Gastroesophageal sphincter (tissue), 4 donors: ENCODE measurements around the gene DHX34. TPM values are rescaled to one million over a fixed set of nuclear protein-coding genes. Genes with fewer than 3 reads are reported as not detected.
"Not testable (repeated sequence)": the region's sequence is repeated elsewhere in the genome, so short reads cannot be mapped to it uniquely, and the experiment has no call there.

Experiments used
- ATAC-seq: fragments of 150-250 bp; one replicate; pipeline ENCODE4 v1.9.1; 2016; ENCODE audit warnings: mild to moderate bottlenecking, moderate library complexity
- H3K27ac ChIP-seq, 4 donors: fragments of 200-600 bp; sonication (generic) in 3 of 4; 1 replicate in 3 of 4; 2 replicates in 1 of 4; pipeline ENCODE4 v1.5.1; 2016 to 2019
- H3K27me3 ChIP-seq: fragments of 200-600 bp; sonication (generic); one replicate; pipeline ENCODE4 v1.5.1; 2019
- H3K36me3 ChIP-seq, 2 donors: fragments of 200-600 bp; sonication (generic); one replicate each; pipeline ENCODE4 v1.5.1; 2019; ENCODE audit warnings: control low read depth in 1 of 2
- H3K4me1 ChIP-seq, 3 donors: fragments of 200-600 bp; sonication (generic); 1 replicate in 2 of 3; 2 replicates in 1 of 3; pipeline ENCODE4 v1.5.1; 2016 to 2019; ENCODE audit warnings: control low read depth in 2 of 3
- H3K4me3 ChIP-seq, 2 donors: fragments of 200-600 bp; sonication (generic); one replicate each; pipeline ENCODE4 v1.5.1; 2019; ENCODE audit warnings: mild to moderate bottlenecking in 1 of 2, moderate library complexity in 1 of 2
- H3K9me3 ChIP-seq, 3 donors: fragments of 200-600 bp; sonication (generic); one replicate each; pipeline ENCODE4 v1.5.1; 2017 to 2019; ENCODE audit warnings: control low read depth in 2 of 3
- CTCF ChIP-seq, 4 experiments: fragments of 200-600 bp in 2 of 4; fragments of 450-650 bp in 2 of 4; sonication (generic) in 1 of 4; IDR thresholded peaks; one replicate each; pipeline ENCODE4 v1.5.1; 2017 to 2019; ENCODE audit warnings: antibody characterized with exemption in 4 of 4, mild to moderate bottlenecking in 2 of 4, moderate library complexity in 2 of 4
- EP300 ChIP-seq: sonication (generic); formaldehyde crosslinking; IDR thresholded peaks from one replicate; pipeline ENCODE4 v1.6.1; 2017; ENCODE audit warnings: antibody characterized with exemption, mild to moderate bottlenecking
- POLR2A ChIP-seq, 2 donors: fragments of 450-650 bp; IDR thresholded peaks; one replicate each; pipeline ENCODE4 v1.6.1; 2017; ENCODE audit warnings: antibody characterized with exemption in 2 of 2, mild to moderate bottlenecking in 2 of 2, moderate library complexity in 1 of 2
- POLR2AphosphoS5 ChIP-seq: sonication (generic); formaldehyde crosslinking; IDR thresholded peaks from one replicate; pipeline ENCODE4 v1.6.1; 2017; ENCODE audit warnings: antibody characterized with exemption
- WGBS, 2 donors: methylation state at CpG; one replicate each; pipeline ENCODE4 v1.1.5; 2018; ENCODE audit warnings: low coverage in 1 of 2; 5-methylcytosine and 5-hydroxymethylcytosine counted together
- total RNA-seq, 4 donors: library from RNA; depleted of rRNA; stranded (reverse); fragments of >200 nt; gene quantifications; one replicate each; pipeline ENCODE4 v1.1.0, GENCODE V29; 2016

DHX34 gene
- total RNA-seq, 4 donors from 2014 or later = 8.7 to 16.0 (median 12.3) TPM

GRCh38 chr19:47357788-47358680, 8.9 kb downstream of the DHX34 start:
- WGBS, 2 donors = 88% methylated on average over 7 of the region's 28 CpGs; no CpG with 5 or more reads in 1 of the 2 donors
- Histone ChIP-seq H3K9me3 (peaks cover 0 to 5% (median 0%) of the 10 kb centered on the region in 3 donors), H3K36me3 (peaks cover 0 to 100% of the 10 kb centered on the region in 2 donors), H3K27me3 (no peaks in the 10 kb centered on the region), H3K4me3 (no peak overlapping the region), H3K4me1 (peaks cover 0 to 14% (median 0%) of the 10 kb centered on the region in 3 donors), H3K27ac (no peak overlapping the region)
- TF ChIP-seq EP300 = no peak
- TF ChIP-seq CTCF (IDR thresholded peaks at IDR 0.05) = no peak
- no peak for TF ChIP-seq POLR2AphosphoS5
- TF ChIP-seq POLR2A (IDR thresholded peaks at IDR 0.05) = no peak
- no peak for ATAC-seq

GRCh38 chr19:47358936-47359335, 9.8 kb downstream of the DHX34 start:
- Histone ChIP-seq H3K36me3 (peaks cover 0 to 100% of the 10 kb centered on the region in 2 donors), H3K4me3 (no peak overlapping the region), H3K9me3 (peaks cover 0 to 5% (median 0%) of the 10 kb centered on the region in 3 donors), H3K27ac (no peak overlapping the region), H3K4me1 (peaks cover 0 to 10% (median 0%) of the 10 kb centered on the region in 3 donors), H3K27me3 (no peaks in the 10 kb centered on the region)
- no peak for ATAC-seq
- TF ChIP-seq EP300 (no peak), CTCF (IDR thresholded peaks at IDR 0.05) (no peak), POLR2AphosphoS5 (no peak), POLR2A (IDR thresholded peaks at IDR 0.05) (no peak)
- WGBS, 2 donors = 50% methylated on average over 2 of the region's 6 CpGs; no CpG with 5 or more reads in 1 of the 2 donors

- Histone ChIP-seq H3K27me3 (no peaks in the 10 kb centered on the region), H3K9me3 (peaks cover 0 to 5% (median 0%) of the 10 kb centered on the region in 3 donors), H3K4me3 (no peak overlapping the region), H3K36me3 (peaks cover 0 to 100% of the 10 kb centered on the region in 2 donors), H3K27ac (no peak overlapping the region), H3K4me1 (no peaks in the 10 kb centered on the region)
- ATAC-seq = no peak
- TF ChIP-seq POLR2A (IDR thresholded peaks at IDR 0.05) (no peak), POLR2AphosphoS5 (no peak), CTCF (IDR thresholded peaks at IDR 0.05) (no peak), EP300 (no peak)
- 88 to 89% methylated on average over 10 to 12 of the region's 21 CpGs for WGBS, 2 donors
These were observed 13.2 kb downstream of the DHX34 start for GRCh38 chr19:47362321-47362720.

- no peaks in the 10 kb centered on the region for H3K9me3 ChIP-seq
- peaks cover 0 to 98% of the 10 kb centered on the region in 2 donors for H3K36me3 ChIP-seq
- 88 to 94% methylated on average over 5 to 8 of the region's 13 CpGs for WGBS, 2 donors
- no peaks in the 10 kb centered on the region for H3K4me1 ChIP-seq
- H3K27me3 ChIP-seq = no peaks in the 10 kb centered on the region
- no peak for TF ChIP-seq POLR2A (IDR thresholded peaks at IDR 0.05)
- TF ChIP-seq EP300 = no peak
- TF ChIP-seq POLR2AphosphoS5 = no peak
- TF ChIP-seq CTCF (IDR thresholded peaks at IDR 0.05) = no peak
- H3K27ac ChIP-seq = no peak overlapping the region
- H3K4me3 ChIP-seq = no peak overlapping the region
- no peak for ATAC-seq
These were observed 14.8 kb downstream of the DHX34 start for GRCh38 chr19:47363758-47364531.

- not testable (repeated sequence) for H3K27me3 ChIP-seq, H3K4me1 ChIP-seq, H3K27ac ChIP-seq, H3K9me3 ChIP-seq, H3K4me3 ChIP-seq, ATAC-seq
- peaks cover 0 to 98% of the 10 kb centered on the region in 2 donors for H3K36me3 ChIP-seq
- 91% methylated on average over 6 of the region's 10 CpGs; no CpG with 5 or more reads in 1 of the 2 donors for WGBS, 2 donors
These were observed 16.3 kb downstream of the DHX34 start for GRCh38 chr19:47365455-47365854.
